DOHH2 (cell line): ENCODE data around the gene CENPM.

Experiments used
- H3F3A ChIP-seq: fragments of 200-600 bp; sonication (generic), shearing (Covaris generic); 2 replicates; pipeline ENCODE4 v1.6.0; 2016; ENCODE audit warnings: antibody characterized with exemption, mild to moderate bottlenecking; ENCODE audit not compliant: control insufficient read depth, insufficient read depth
- H3K27ac ChIP-seq: fragments of 200-600 bp; sonication (generic); 2 replicates; pipeline ENCODE4 v1.5.1; 2014; ENCODE audit warnings: low read depth, mild to moderate bottlenecking, low read length, moderate library complexity
- H3K27me3 ChIP-seq: fragments of 200-600 bp; sonication (generic); 2 replicates; pipeline ENCODE4 v1.6.1; 2014; ENCODE audit warnings: mild to moderate bottlenecking, low read length, mixed read lengths; ENCODE audit not compliant: control insufficient read depth
- H3K36me3 ChIP-seq: fragments of 200-600 bp; sonication (generic); 2 replicates; pipeline ENCODE4 v1.6.1; 2014; ENCODE audit warnings: mild to moderate bottlenecking, low read length, moderate library complexity, mixed read lengths; ENCODE audit not compliant: control insufficient read depth
- H3K4me1 ChIP-seq: fragments of 200-600 bp; sonication (generic); 2 replicates; pipeline ENCODE4 v1.6.1; 2014; ENCODE audit warnings: mild to moderate bottlenecking, low read length, mixed read lengths; ENCODE audit not compliant: control insufficient read depth
- H3K4me2 ChIP-seq: fragments of 200-600 bp; sonication (generic); 2 replicates; pipeline ENCODE4 v1.6.0; 2014; ENCODE audit warnings: mild to moderate bottlenecking, low read length, moderate library complexity
- H3K4me3 ChIP-seq: fragments of 200-600 bp; sonication (generic); 2 replicates; pipeline ENCODE4 v1.5.1; 2014; ENCODE audit warnings: mild to moderate bottlenecking, low read length, mixed read lengths
- H3K79me2 ChIP-seq: fragments of 200-600 bp; sonication (generic); 2 replicates; pipeline ENCODE4 v1.6.1; 2014; ENCODE audit warnings: mild to moderate bottlenecking, low read length, mixed read lengths; ENCODE audit not compliant: control insufficient read depth
- H3K9me2 ChIP-seq: fragments of 200-600 bp; sonication (generic); replicated peaks from 2 replicates; pipeline ENCODE4 v1.6.1; 2014; ENCODE audit warnings: mild to moderate bottlenecking, low read length, mixed read lengths; ENCODE audit not compliant: control insufficient read depth
- H3K9me3 ChIP-seq: fragments of 200-600 bp; sonication (generic); 2 replicates; pipeline ENCODE4 v1.6.1; 2014; ENCODE audit warnings: antibody characterized with exemption, low read length, mixed read lengths; ENCODE audit not compliant: control insufficient read depth, insufficient read depth
- H4K20me1 ChIP-seq: fragments of 200-600 bp; sonication (generic); 2 replicates; pipeline ENCODE4 v1.6.0; 2014; ENCODE audit warnings: low read depth, mild to moderate bottlenecking, antibody characterized with exemption, low read length, moderate library complexity; ENCODE audit not compliant: control insufficient read depth, insufficient read depth
- EZH2phosphoT487 ChIP-seq: fragments of 200-600 bp; sonication (generic); IDR thresholded peaks from 2 replicates; pipeline ENCODE4 v1.6.1; 2017; ENCODE audit warnings: borderline replicate concordance, mild to moderate bottlenecking, antibody characterized with exemption, low read length, moderate library complexity, mixed read lengths
- TF ChIP-seq, protein P1 (sequence below): fragments of 200-600 bp; sonication (generic); IDR thresholded peaks from one replicate; pipeline ENCODE4 v1.5.1; 2014; ENCODE audit warnings: antibody characterized with exemption, mild to moderate bottlenecking, low read depth, low read length; ENCODE audit not compliant: poor library complexity, severe bottlenecking

The CENPM gene

DNA sequence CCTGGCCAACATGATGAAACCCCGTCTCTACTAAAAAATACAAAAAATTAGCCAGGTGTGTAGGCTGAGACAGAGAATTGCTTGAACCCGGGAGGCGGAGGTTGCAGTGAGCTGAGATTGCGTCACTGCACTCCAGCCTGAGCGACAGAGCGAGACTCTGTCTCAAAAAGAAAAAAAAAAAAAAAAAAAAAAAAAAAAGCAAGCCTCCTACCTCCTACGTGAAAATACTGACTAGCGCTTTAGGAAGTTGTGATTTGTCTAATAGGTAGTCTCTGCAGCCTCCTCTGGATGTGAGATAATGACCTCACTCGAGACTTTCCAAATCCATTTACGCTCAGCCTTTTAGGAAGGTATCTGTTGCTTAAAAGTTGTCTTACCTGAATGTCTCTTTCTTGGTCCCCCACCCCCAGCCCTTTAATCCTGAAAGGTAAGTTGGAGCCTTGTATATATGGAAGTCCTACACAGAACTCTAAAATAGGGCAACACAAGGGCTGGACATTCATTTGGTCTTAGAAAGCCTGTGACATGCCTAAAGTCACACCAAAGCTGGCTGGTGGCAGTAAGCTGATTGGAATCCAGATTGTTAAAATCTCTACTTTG lies 27.8 kb upstream of the CENPM start:
- Histone ChIP-seq H3K4me2 (peak overlapping the region; percentile 32), H3K27me3 (peaks cover 48% of the 10 kb centered on the region), H3F3A (peaks cover 5% of the 10 kb centered on the region; the same call in 1 of the 2 replicates), H4K20me1 (no peaks in the 10 kb centered on the region), H3K36me3 (no peaks in the 10 kb centered on the region), H3K79me2 (no peaks in the 10 kb centered on the region), H3K4me3 (no peak overlapping the region), H3K9me3 (no peaks in the 10 kb centered on the region), H3K9me2 (no peaks in the 10 kb centered on the region), H3K27ac (no peak overlapping the region), H3K4me1 (peaks cover 17% of the 10 kb centered on the region)
- TF ChIP-seq EZH2phosphoT487: no peak
- TF ChIP-seq, protein P1, sequence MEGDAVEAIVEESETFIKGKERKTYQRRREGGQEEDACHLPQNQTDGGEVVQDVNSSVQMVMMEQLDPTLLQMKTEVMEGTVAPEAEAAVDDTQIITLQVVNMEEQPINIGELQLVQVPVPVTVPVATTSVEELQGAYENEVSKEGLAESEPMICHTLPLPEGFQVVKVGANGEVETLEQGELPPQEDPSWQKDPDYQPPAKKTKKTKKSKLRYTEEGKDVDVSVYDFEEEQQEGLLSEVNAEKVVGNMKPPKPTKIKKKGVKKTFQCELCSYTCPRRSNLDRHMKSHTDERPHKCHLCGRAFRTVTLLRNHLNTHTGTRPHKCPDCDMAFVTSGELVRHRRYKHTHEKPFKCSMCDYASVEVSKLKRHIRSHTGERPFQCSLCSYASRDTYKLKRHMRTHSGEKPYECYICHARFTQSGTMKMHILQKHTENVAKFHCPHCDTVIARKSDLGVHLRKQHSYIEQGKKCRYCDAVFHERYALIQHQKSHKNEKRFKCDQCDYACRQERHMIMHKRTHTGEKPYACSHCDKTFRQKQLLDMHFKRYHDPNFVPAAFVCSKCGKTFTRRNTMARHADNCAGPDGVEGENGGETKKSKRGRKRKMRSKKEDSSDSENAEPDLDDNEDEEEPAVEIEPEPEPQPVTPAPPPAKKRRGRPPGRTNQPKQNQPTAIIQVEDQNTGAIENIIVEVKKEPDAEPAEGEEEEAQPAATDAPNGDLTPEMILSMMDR: no peak

DNA sequence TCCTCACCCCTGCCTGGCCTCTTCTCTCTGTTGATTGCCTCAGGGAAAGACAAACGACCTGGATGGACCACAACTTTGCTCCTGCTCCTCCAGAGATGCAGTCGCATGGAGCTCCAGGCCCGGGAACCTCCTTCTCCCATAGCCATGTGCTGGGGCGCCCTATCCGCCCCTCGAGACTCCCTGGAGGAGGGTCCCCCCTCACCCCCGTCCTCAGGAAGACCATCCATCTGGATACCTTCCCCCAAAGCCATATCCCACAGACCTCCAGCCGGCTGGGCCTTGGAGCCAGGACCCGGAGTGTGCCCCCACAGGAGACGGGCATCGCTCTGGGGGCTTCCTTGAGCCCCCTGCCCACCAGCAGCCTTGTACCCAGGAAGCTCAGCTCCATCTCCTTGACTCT lies 24.5 kb upstream of the CENPM start:
- Histone ChIP-seq H4K20me1 (no peaks in the 10 kb centered on the region), H3K4me3 (no peak overlapping the region), H3K4me1 (peaks cover 13% of the 10 kb centered on the region), H3K79me2 (no peaks in the 10 kb centered on the region), H3K9me3 (no peaks in the 10 kb centered on the region), H3K36me3 (no peaks in the 10 kb centered on the region), H3K27me3 (peaks cover 29% of the 10 kb centered on the region), H3F3A (peaks cover 5% of the 10 kb centered on the region; the same call in 1 of the 2 replicates), H3K27ac (no peak overlapping the region), H3K9me2 (no peaks in the 10 kb centered on the region), H3K4me2 (no peak overlapping the region)
- TF ChIP-seq EZH2phosphoT487: no peak
- TF ChIP-seq, protein P1: no peak

DNA sequence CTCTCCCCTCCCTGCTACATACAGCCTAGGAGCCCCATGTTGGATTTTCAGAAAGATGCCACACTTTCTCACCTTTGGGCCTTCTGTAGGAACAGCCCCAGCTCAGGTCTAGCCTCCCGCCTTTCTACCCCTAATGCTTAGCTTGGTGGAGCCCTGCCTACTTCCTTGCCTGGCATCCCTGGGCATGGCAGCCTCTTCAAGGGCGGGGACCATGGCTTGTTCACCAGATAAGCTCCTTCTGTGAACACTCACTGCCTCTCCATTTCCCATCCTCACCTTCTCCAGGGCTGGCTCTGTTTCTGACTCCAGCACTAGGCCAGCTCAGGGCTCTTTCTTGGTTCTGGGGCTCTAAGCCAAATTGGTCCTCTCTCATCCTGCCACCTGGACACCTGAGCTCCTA lies 23.6 kb upstream of the CENPM start:
- no peaks in the 10 kb centered on the region for H3K9me2 ChIP-seq
- no peak overlapping the region for H3K4me2 ChIP-seq
- TF ChIP-seq EZH2phosphoT487: no peak
- TF ChIP-seq, protein P1: no peak
- H3K4me3 ChIP-seq: no peak overlapping the region
- H3K79me2 ChIP-seq: no peaks in the 10 kb centered on the region
- H3K27ac ChIP-seq: no peak overlapping the region
- H3K36me3 ChIP-seq: no peaks in the 10 kb centered on the region
- peaks cover 9% of the 10 kb centered on the region for H3K4me1 ChIP-seq
- peaks cover 5% of the 10 kb centered on the region; the same call in 1 of the 2 replicates for H3F3A ChIP-seq
- peaks cover 21% of the 10 kb centered on the region for H3K27me3 ChIP-seq
- no peaks in the 10 kb centered on the region for H3K9me3 ChIP-seq
- no peaks in the 10 kb centered on the region for H4K20me1 ChIP-seq
